Astrocyte of the cerebellum (primary cell): ENCODE results near the gene WWOX.

Source experiments
- DNase-seq: peaks from one replicate; pipeline ENCODE4 v3.0.0-alpha.2; 2011; ENCODE audit warnings: low read depth
- H3K4me3 ChIP-seq: 2 replicates; pipeline ENCODE4 v1.5.1; 2011; ENCODE audit warnings: mild to moderate bottlenecking, low read depth, low read length, moderate library complexity
- in situ Hi-C: cut with HindIII; loops from 2 replicates; pipeline ENCODE4 v1.10.0; 2017; ENCODE audit warnings: low sequenced_read_pairs
- TF ChIP-seq, protein P1 (sequence below): IDR thresholded peaks from 2 replicates; pipeline ENCODE4 v1.5.1; 2012; ENCODE audit warnings: low read length, low read depth, moderate library complexity, mild to moderate bottlenecking; ENCODE audit errors: missing control alignments

The WWOX gene

DNA sequence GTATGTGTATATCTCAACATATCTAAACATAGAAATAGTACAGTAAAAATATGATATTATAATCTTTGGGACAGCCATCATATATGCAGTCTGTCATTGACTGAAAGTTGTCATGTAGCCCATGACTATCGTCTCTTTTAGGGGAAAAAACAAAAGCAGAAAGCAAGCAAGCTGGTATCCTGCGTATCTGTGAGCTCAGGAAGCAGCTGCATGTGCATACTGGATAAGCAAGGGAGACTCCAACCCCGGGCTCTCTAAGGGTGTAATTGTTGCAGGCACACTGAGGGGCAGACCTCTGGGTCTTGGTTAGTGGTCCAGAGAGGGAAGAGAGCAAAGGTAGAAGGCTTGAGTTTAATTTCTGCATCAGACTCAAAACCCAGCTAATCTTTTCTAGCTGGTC lies 920.0 kb downstream of the WWOX start:
- TF ChIP-seq, protein P1, sequence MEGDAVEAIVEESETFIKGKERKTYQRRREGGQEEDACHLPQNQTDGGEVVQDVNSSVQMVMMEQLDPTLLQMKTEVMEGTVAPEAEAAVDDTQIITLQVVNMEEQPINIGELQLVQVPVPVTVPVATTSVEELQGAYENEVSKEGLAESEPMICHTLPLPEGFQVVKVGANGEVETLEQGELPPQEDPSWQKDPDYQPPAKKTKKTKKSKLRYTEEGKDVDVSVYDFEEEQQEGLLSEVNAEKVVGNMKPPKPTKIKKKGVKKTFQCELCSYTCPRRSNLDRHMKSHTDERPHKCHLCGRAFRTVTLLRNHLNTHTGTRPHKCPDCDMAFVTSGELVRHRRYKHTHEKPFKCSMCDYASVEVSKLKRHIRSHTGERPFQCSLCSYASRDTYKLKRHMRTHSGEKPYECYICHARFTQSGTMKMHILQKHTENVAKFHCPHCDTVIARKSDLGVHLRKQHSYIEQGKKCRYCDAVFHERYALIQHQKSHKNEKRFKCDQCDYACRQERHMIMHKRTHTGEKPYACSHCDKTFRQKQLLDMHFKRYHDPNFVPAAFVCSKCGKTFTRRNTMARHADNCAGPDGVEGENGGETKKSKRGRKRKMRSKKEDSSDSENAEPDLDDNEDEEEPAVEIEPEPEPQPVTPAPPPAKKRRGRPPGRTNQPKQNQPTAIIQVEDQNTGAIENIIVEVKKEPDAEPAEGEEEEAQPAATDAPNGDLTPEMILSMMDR: no peak
- DNase-seq: no peak
- in situ Hi-C loops: no loop called here
- H3K4me3 ChIP-seq: no peak overlapping the region

DNA sequence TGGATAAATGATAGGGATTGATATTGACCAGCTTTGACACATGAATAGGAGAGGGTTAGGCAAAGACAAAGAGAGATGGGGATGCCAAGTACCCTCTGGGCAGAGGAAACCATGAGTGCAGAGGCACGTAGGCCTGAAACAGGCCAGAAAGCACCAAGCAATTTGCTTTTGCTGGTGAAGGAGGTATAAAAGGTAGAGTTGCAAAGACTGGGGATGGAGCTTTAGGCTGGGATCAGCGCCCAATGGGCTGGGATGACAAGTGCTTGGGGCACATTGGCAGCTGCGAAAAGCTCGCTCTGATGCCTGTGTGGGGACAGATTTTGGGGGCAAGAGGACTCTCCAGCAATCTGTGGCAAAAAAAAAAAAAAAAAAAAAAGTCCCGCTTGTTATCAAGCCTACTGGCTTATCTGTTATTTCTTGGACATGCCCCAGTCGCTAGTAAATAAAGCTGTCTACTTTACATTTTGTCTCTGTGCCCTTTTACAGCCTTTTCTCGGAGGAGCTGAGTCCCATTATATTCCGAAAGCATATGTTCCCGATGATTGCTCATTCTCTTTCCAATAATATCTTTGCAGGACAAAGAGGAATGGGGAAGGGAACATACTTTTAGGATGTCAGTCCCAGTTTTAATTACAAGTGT lies 922.7 kb downstream of the WWOX start:
- TF ChIP-seq, protein P1: no peak
- no peak overlapping the region for H3K4me3 ChIP-seq
- DNase-seq: no peak
- in situ Hi-C loops: loop anchor here (5.0 kb wide), 1 partner anchor 35 kb away; no protein-coding TSS in a partner anchor

DNA sequence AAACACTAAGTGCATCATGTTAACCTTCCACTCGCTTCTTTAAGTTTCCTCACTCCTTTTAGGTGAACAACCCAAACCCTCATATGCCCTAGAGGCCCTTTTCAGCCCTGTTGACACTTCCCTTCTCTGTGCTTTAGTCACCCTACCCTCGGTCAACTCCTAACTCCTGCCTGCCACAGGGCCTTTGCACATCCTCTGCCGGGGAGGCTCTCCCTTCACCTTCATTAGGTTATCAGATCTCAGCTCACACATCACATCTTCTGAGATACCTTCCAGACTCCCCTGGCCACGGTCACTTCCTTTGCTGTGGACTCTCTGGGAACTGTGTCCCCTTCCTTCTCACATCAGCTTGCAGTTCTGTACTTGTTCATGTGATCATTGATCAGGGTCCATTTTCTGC lies 926.7 kb downstream of the WWOX start:
- DNase-seq: no peak
- H3K4me3 ChIP-seq: no peak overlapping the region
- in situ Hi-C loops: no loop called here
- TF ChIP-seq, protein P1: no peak

DNA sequence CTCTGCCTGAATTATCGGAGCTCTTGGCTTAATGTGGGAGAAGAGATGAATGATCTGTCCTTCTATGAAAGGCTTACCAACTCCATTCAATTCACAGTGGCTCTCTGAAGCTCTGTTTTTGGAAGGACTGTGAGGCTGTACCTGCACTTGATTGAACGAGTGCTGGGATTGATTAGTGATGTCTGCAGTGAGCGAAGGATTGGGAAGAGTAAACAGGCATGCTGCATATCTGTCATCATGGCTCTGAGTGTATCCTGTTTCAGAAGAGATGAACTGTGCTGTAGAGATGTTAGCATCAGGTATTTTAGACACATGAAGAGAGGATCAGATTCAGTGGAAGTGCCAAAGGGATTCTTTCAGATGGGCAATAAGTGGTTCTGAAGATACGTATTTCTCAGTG lies 937.1 kb downstream of the WWOX start:
- in situ Hi-C loops: no loop called here

DNA sequence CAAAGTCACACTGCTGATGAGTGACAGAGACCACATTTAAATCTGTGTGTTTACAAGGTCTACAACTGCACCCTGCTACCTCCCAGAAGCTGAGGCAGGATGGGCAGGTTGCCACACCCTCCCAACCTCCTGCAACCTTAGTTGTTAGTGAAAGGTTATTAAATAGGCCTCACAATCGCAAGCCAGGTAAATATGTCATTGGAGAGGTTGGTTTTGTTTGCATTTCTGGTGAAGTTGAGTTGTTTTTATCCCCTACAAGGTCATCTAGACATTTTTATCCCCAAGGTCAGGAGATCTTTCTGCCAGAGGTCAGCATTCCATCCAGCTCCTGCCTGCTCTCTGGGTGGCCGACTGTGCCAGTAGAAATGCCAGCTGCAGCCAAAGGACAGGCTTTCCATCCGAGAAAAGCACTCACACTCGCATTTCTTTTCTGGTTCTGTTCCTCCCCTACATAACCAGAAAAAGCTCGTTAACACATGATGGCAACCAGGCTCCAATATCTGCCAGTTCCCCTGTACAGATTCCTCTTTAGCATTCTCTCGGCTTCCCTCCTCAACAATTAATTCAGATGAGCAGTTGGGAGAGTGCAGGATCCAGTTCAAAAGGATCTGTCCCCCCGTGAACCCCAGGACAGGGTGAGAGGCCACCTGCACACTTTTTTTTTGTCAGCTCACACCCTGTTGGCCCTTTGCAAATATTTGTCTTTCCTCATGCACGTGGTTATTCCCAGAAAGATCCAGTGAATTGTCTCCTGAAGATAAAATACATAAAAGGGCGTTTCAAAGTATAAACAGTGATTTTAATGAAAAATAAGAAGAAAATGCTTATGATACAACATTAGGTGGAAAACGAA lies 938.3 kb downstream of the WWOX start:
- no peak for DNase-seq
- H3K4me3 ChIP-seq: no peak overlapping the region
- TF ChIP-seq, protein P1: no peak
- in situ Hi-C loops: no loop called here

More for the DNA sequence above, 937.1 kb downstream of the WWOX start:
- H3K4me3 ChIP-seq: no peak overlapping the region
- TF ChIP-seq, protein P1: no peak
- DNase-seq: no peak

DNA sequence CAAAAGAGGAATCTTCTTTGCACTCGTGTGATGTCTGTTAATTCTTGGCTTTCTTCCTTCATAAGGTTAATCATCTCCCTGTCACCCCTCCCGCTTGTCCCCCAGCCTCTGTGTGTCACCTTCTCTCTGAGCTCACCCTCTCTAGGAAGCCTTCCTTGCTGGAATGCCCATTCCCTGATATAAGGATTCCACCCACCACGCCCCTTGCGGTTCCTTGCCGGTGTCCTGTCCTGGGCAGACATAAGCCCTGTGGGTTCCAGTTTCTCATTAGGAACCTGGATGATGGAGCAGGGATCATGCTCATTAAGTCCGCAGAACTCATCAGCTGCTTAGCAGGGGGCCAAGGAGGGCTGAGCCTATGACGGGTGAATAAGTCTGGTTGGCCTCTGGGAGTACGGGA lies 941.8 kb downstream of the WWOX start:
- TF ChIP-seq, protein P1: no peak

More for the DNA sequence above, 941.8 kb downstream of the WWOX start:
- in situ Hi-C loops: no loop called here
- no peak overlapping the region for H3K4me3 ChIP-seq
- DNase-seq: no peak
